ENCODE results near the gene PEDS1.
"Not testable (repeated sequence)": the region's sequence is repeated elsewhere in the genome, so short reads cannot be mapped to it uniquely, and the experiment has no call there.

The PEDS1 gene

GRCh38 chr20:50153500-50154377, at the start of gene PEDS1:
Gene PEDS1 (minus strand): TSS chr20:50153723. CDS start chr20:50153637, 86 bp downstream.
- Histone ChIP-seq H3K9me3 (ENCODE audit: severe bottlenecking) (no peaks in the 10 kb centered on the region), H3K4me1 (ENCODE audit: insufficient read depth, poor library complexity, severe bottlenecking) (peaks cover 40% of the 10 kb centered on the region)
- TF ChIP-seq CTCF (IDR thresholded peaks at IDR 0.05; ENCODE audit: poor library complexity, severe bottlenecking) = no peak

GRCh38 chr20:50202677-50203076, 49.2 kb upstream of the PEDS1 start:
- Histone ChIP-seq H3K27me3 (ENCODE audit: insufficient read depth, poor library complexity, severe bottlenecking) (no peaks in the 10 kb centered on the region), H3K27ac (ENCODE audit: poor library complexity, severe bottlenecking) (no peak overlapping the region), H3K9me3 (ENCODE audit: severe bottlenecking) (peaks cover 6% of the 10 kb centered on the region), H3K4me3 (ENCODE audit: severe bottlenecking) (no peak overlapping the region), H3K4me1 (ENCODE audit: insufficient read depth, poor library complexity, severe bottlenecking) (no peaks in the 10 kb centered on the region), H3K36me3 (ENCODE audit: low read depth) (no peaks in the 10 kb centered on the region)
- DNase-seq (ENCODE audit: low spot score) (no peak), ATAC-seq (ENCODE audit: low read depth) (no peak)
- no peak for TF ChIP-seq CTCF (IDR thresholded peaks at IDR 0.05; ENCODE audit: poor library complexity, severe bottlenecking)

More at GRCh38 chr20:50153500-50154377, at the start of gene PEDS1:
- Histone ChIP-seq H3K27me3 (ENCODE audit: insufficient read depth, poor library complexity, severe bottlenecking) (no peaks in the 10 kb centered on the region), H3K27ac (ENCODE audit: poor library complexity, severe bottlenecking) (peak within 1 kb of the TSS; percentile 91), H3K36me3 (ENCODE audit: low read depth) (peaks cover 31% of the 10 kb centered on the region), H3K4me3 (ENCODE audit: severe bottlenecking) (peak within 1 kb of the TSS; percentile 96)
- peak; percentile 98 for DNase-seq (ENCODE audit: low spot score)
- peak; percentile 89 for ATAC-seq (ENCODE audit: low read depth)

GRCh38 chr20:50201710-50202109, 48.2 kb upstream of the PEDS1 start:
- not testable (repeated sequence) for H3K9me3 ChIP-seq (ENCODE audit: severe bottlenecking); H3K4me3 ChIP-seq (ENCODE audit: severe bottlenecking); ATAC-seq (ENCODE audit: low read depth); H3K4me1 ChIP-seq (ENCODE audit: insufficient read depth, poor library complexity, severe bottlenecking); H3K27ac ChIP-seq (ENCODE audit: poor library complexity, severe bottlenecking); H3K36me3 ChIP-seq (ENCODE audit: low read depth); DNase-seq (ENCODE audit: low spot score); H3K27me3 ChIP-seq (ENCODE audit: insufficient read depth, poor library complexity, severe bottlenecking)

- TF ChIP-seq CTCF (IDR thresholded peaks at IDR 0.05; ENCODE audit: poor library complexity, severe bottlenecking) = no peak
- Histone ChIP-seq H3K4me1 (ENCODE audit: insufficient read depth, poor library complexity, severe bottlenecking) (no peaks in the 10 kb centered on the region), H3K27ac (ENCODE audit: poor library complexity, severe bottlenecking) (no peak overlapping the region), H3K36me3 (ENCODE audit: low read depth) (no peaks in the 10 kb centered on the region), H3K9me3 (ENCODE audit: severe bottlenecking) (peaks cover 6% of the 10 kb centered on the region), H3K4me3 (ENCODE audit: severe bottlenecking) (no peak overlapping the region), H3K27me3 (ENCODE audit: insufficient read depth, poor library complexity, severe bottlenecking) (no peaks in the 10 kb centered on the region)
- ATAC-seq (ENCODE audit: low read depth) (0 out of 3 replicates have a peak, but pooled peaks have one; percentile 2), DNase-seq (ENCODE audit: low spot score) (peak; percentile 77)
These were observed 47.1 kb upstream of the PEDS1 start for GRCh38 chr20:50200482-50201104.

GRCh38 chr20:50199703-50200102, 46.2 kb upstream of the PEDS1 start:
- Histone ChIP-seq H3K4me3 (ENCODE audit: severe bottlenecking) (no peak overlapping the region), H3K27ac (ENCODE audit: poor library complexity, severe bottlenecking) (no peak overlapping the region), H3K36me3 (ENCODE audit: low read depth) (peaks cover 2% of the 10 kb centered on the region), H3K9me3 (ENCODE audit: severe bottlenecking) (peaks cover 6% of the 10 kb centered on the region), H3K27me3 (ENCODE audit: insufficient read depth, poor library complexity, severe bottlenecking) (no peaks in the 10 kb centered on the region), H3K4me1 (ENCODE audit: insufficient read depth, poor library complexity, severe bottlenecking) (no peaks in the 10 kb centered on the region)
- no peak for TF ChIP-seq CTCF (IDR thresholded peaks at IDR 0.05; ENCODE audit: poor library complexity, severe bottlenecking)
- no peak for DNase-seq (ENCODE audit: low spot score)
- ATAC-seq (ENCODE audit: low read depth) = no peak
